Endothelial cell (in vitro differentiated cells): Measurements from ENCODE around the gene TRRAP. TPM values are rescaled to one million over a fixed set of nuclear protein-coding genes. Genes with fewer than 3 reads are reported as not detected.
"Not testable (repeated sequence)": the region's sequence is repeated elsewhere in the genome, so short reads cannot be mapped to it uniquely, and the experiment has no call there.

Experiments used
- DNase-seq: peaks from one replicate; pipeline ENCODE4 v3.0.0; 2021; ENCODE audit warnings: low spot score
- H3K27ac Mint-ChIP-seq: one replicate; pipeline ENCODE4 v1.8.0; 2021; ENCODE audit warnings: mixed read lengths, inconsistent platforms; ENCODE audit not compliant: unreplicated experiment
- H3K27me3 Mint-ChIP-seq: one replicate; pipeline ENCODE4 v1.8.0; 2021; ENCODE audit warnings: mild to moderate bottlenecking, moderate library complexity, mixed read lengths, inconsistent platforms; ENCODE audit not compliant: unreplicated experiment
- H3K36me3 Mint-ChIP-seq: one replicate; pipeline ENCODE4 v1.8.0; 2021; ENCODE audit warnings: mild to moderate bottlenecking, low read depth, mixed read lengths, inconsistent platforms; ENCODE audit not compliant: unreplicated experiment
- H3K4me1 Mint-ChIP-seq: one replicate; pipeline ENCODE4 v1.8.0; 2021; ENCODE audit warnings: mild to moderate bottlenecking, mixed read lengths, inconsistent platforms; ENCODE audit not compliant: unreplicated experiment
- H3K4me3 Mint-ChIP-seq: one replicate; pipeline ENCODE4 v1.8.0; 2021; ENCODE audit warnings: mild to moderate bottlenecking, mixed read lengths, inconsistent platforms; ENCODE audit not compliant: unreplicated experiment
- H3K9me3 Mint-ChIP-seq: one replicate; pipeline ENCODE4 v1.8.0; 2021; ENCODE audit warnings: mixed read lengths, inconsistent platforms; ENCODE audit not compliant: unreplicated experiment
- CTCF ChIP-seq: fragments of 200-600 bp; sonication (generic); IDR thresholded peaks from one replicate; pipeline ENCODE4 v1.5.0; 2021; ENCODE audit warnings: antibody characterized with exemption; ENCODE audit not compliant: unreplicated experiment
- total RNA-seq: library from RNA; stranded (reverse); fragmentation: NEBNext Ultra II Directional; extraction: Animal tissue kit (Norgen Biotek cat#: 25700); gene quantifications from one replicate; pipeline ENCODE4 v1.2.1, GENCODE V29; 2021; ENCODE audit not compliant: unreplicated experiment

The TRRAP gene
- total RNA-seq, 1 donor from 2014 or later, result 53.5 TPM

GRCh38 chr7:98870121-98870651 lies 8.1 kb upstream of the TRRAP start:
- Mint-ChIP-seq H3K9me3 (no peaks in the 10 kb centered on the region), H3K4me1 (no peaks in the 10 kb centered on the region), H3K4me3 (peak overlapping the region; percentile 81), H3K27me3 (peaks cover 14% of the 10 kb centered on the region), H3K27ac (no peak overlapping the region), H3K36me3 (no peaks in the 10 kb centered on the region)
- TF ChIP-seq CTCF, result no peak
- no peak for DNase-seq

- Mint-ChIP-seq H3K27ac (no peak overlapping the region), H3K36me3 (no peaks in the 10 kb centered on the region), H3K27me3 (peaks cover 14% of the 10 kb centered on the region), H3K4me1 (no peaks in the 10 kb centered on the region), H3K4me3 (peak overlapping the region; percentile 81), H3K9me3 (no peaks in the 10 kb centered on the region)
- TF ChIP-seq CTCF, result no peak
- no peak for DNase-seq
Measured at GRCh38 chr7:98870807-98871491, 7.4 kb upstream of the TRRAP start.

- Mint-ChIP-seq H3K27me3 (peaks cover 14% of the 10 kb centered on the region), H3K27ac (no peak overlapping the region), H3K9me3 (no peaks in the 10 kb centered on the region), H3K4me1 (no peaks in the 10 kb centered on the region), H3K4me3 (no peak overlapping the region), H3K36me3 (no peaks in the 10 kb centered on the region)
- TF ChIP-seq CTCF, result peak; percentile 47
- no peak for DNase-seq
Measured at GRCh38 chr7:98872328-98872924, 5.9 kb upstream of the TRRAP start.

DNA sequence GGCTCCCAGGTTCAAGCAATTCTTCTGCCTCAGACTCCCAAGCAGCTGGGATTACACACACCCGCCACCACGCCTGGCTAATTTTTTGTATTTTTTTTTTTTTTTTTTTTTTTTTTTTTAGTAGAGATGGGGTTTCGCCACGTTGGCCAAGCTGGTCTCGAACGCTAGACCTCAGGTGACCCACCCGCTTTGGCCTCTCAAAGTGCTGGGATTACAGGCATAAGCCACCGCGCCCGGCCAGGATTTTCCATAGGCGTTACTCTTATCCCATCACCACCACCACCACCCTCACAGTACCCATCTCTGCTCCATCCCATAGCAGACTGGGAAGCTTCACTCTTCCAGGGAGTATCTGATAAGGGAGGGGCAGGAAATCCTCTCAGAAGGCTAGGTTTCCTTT lies 4.7 kb upstream of the TRRAP start:
- not testable (repeated sequence) for DNase-seq

GRCh38 chr7:98874942-98875341 lies 3.4 kb upstream of the TRRAP start:
- Mint-ChIP-seq H3K27ac (no peak overlapping the region), H3K27me3 (peaks cover 9% of the 10 kb centered on the region), H3K36me3 (no peaks in the 10 kb centered on the region), H3K4me3 (no peak overlapping the region), H3K4me1 (peaks cover 9% of the 10 kb centered on the region), H3K9me3 (no peaks in the 10 kb centered on the region)
- no peak for TF ChIP-seq CTCF
- DNase-seq, result no peak

More for the DNA sequence above, 4.7 kb upstream of the TRRAP start:
- not testable (repeated sequence) for H3K4me3 Mint-ChIP-seq, H3K4me1 Mint-ChIP-seq, H3K36me3 Mint-ChIP-seq, H3K9me3 Mint-ChIP-seq, H3K27ac Mint-ChIP-seq
- peaks cover 13% of the 10 kb centered on the region for H3K27me3 Mint-ChIP-seq
